Esophagus (tissue), 2 donors: Measurements from ENCODE around the gene SH3PXD2A. TPM values are rescaled to one million over a fixed set of nuclear protein-coding genes. Genes with fewer than 3 reads are reported as not detected.
"Not testable (repeated sequence)": the region's sequence is repeated elsewhere in the genome, so short reads cannot be mapped to it uniquely, and the experiment has no call there.

Experiments used
- H3K27ac ChIP-seq, 2 donors: one replicate each; pipeline ENCODE4 v1.5.1; 2013; ENCODE audit warnings: low read depth in 2 of 2, mild to moderate bottlenecking in 2 of 2, inconsistent platforms in 1 of 2, low read length in 1 of 2, moderate library complexity in 1 of 2
- H3K27me3 ChIP-seq, 2 donors: one replicate each; pipeline ENCODE4 v1.6.1; 2013; ENCODE audit warnings: low read length in 2 of 2, control low read depth in 1 of 2, mild to moderate bottlenecking in 1 of 2; ENCODE audit not compliant: insufficient read depth in 2 of 2, control insufficient read depth in 1 of 2
- H3K36me3 ChIP-seq, 2 donors: one replicate each; pipeline ENCODE4 v1.6.1; 2013; ENCODE audit warnings: low read length in 1 of 2; ENCODE audit not compliant: control insufficient read depth in 2 of 2, insufficient read depth in 2 of 2
- H3K4me1 ChIP-seq, 2 donors: one replicate each; pipeline ENCODE4 v1.6.1; 2013; ENCODE audit warnings: low read length in 1 of 2; ENCODE audit not compliant: control insufficient read depth in 2 of 2, insufficient read depth in 2 of 2
- H3K4me3 ChIP-seq, 2 donors: one replicate each; pipeline ENCODE4 v1.5.1; 2013; ENCODE audit warnings: low read length in 2 of 2, mild to moderate bottlenecking in 2 of 2, low read depth in 1 of 2, moderate library complexity in 1 of 2
- H3K9me3 ChIP-seq, 2 donors: one replicate each; pipeline ENCODE4 v1.6.1; 2013; ENCODE audit warnings: mild to moderate bottlenecking in 2 of 2, low read depth in 1 of 2, low read length in 1 of 2, moderate library complexity in 1 of 2; ENCODE audit not compliant: control insufficient read depth in 2 of 2, insufficient read depth in 1 of 2
- WGBS, 2 donors: extraction: QIAGEN DNeasy Blood & Tissue Kit; methylation state at CpG; one replicate each; pipeline ENCODE4 v1.1.7; 2013; 5-methylcytosine and 5-hydroxymethylcytosine counted together
- polyA plus RNA-seq, 2 donors: library from polyadenylated mRNA; stranded (reverse); fragments of 200-250 nt; gene quantifications; one replicate each; pipeline ENCODE4 v1.2.3, GENCODE V29; 2013
- donor health status: healthy with polysubstance abuse.
- donor health status: Bipolar disorder and iron deficiency.

SH3PXD2A gene
- polyA plus RNA-seq, 2 donors, result 14.9 to 34.2 TPM

GRCh38 chr10:103636492-103636891, 218.9 kb downstream of the SH3PXD2A start:
- WGBS, 2 donors, result 71 to 79% methylated on average over 5 of the region's 5 CpGs
- Histone ChIP-seq H3K4me1 (peaks cover 13 to 38% of the 10 kb centered on the region in 2 donors), H3K9me3 (no peaks in the 10 kb centered on the region), H3K27me3 (no peaks in the 10 kb centered on the region), H3K4me3 (no peak overlapping the region), H3K27ac (peak overlapping the region in 1 of 2 donors; percentile 34), H3K36me3 (peaks cover 0 to 14% of the 10 kb centered on the region in 2 donors)

GRCh38 chr10:103635580-103635979, 219.8 kb downstream of the SH3PXD2A start:
- Histone ChIP-seq H3K9me3 (no peaks in the 10 kb centered on the region), H3K4me1 (peaks cover 11 to 34% of the 10 kb centered on the region in 2 donors), H3K4me3 (no peak overlapping the region), H3K36me3 (peaks cover 0 to 11% of the 10 kb centered on the region in 2 donors), H3K27me3 (no peaks in the 10 kb centered on the region), H3K27ac (no peak overlapping the region)
- 48 to 51% methylated on average over 5 of the region's 5 CpGs for WGBS, 2 donors

- Histone ChIP-seq H3K27ac (no peak overlapping the region), H3K9me3 (no peaks in the 10 kb centered on the region), H3K4me3 (no peak overlapping the region), H3K36me3 (peaks cover 0 to 18% of the 10 kb centered on the region in 2 donors), H3K27me3 (no peaks in the 10 kb centered on the region), H3K4me1 (peaks cover 10 to 28% of the 10 kb centered on the region in 2 donors)
- 92 to 95% methylated on average over 7 of the region's 7 CpGs for WGBS, 2 donors
Observed at GRCh38 chr10:103633846-103634245, 221.5 kb downstream of the SH3PXD2A start.

GRCh38 chr10:103632871-103633270, 222.5 kb downstream of the SH3PXD2A start:
- H3K36me3 ChIP-seq, result peaks cover 0 to 21% of the 10 kb centered on the region in 2 donors
- WGBS, 2 donors, result 80 to 91% methylated on average over 6 of the region's 6 CpGs
- H3K9me3 ChIP-seq, H3K27ac ChIP-seq, H3K4me3 ChIP-seq, H3K27me3 ChIP-seq: not testable (repeated sequence)
- H3K4me1 ChIP-seq, result peaks cover 4 to 19% of the 10 kb centered on the region in 2 donors

GRCh38 chr10:103632247-103632642, 223.1 kb downstream of the SH3PXD2A start:
- Histone ChIP-seq H3K27ac (no peak overlapping the region), H3K9me3 (no peaks in the 10 kb centered on the region), H3K4me3 (no peak overlapping the region), H3K36me3 (peaks cover 3 to 25% of the 10 kb centered on the region in 2 donors), H3K4me1 (peaks cover 0 to 13% of the 10 kb centered on the region in 2 donors), H3K27me3 (no peaks in the 10 kb centered on the region)
- 53 to 61% methylated on average over 7 of the region's 7 CpGs for WGBS, 2 donors

- peaks cover 16 to 36% of the 10 kb centered on the region in 2 donors for H3K36me3 ChIP-seq
- WGBS, 2 donors, result 52 to 64% methylated on average over 1 of the region's 1 CpG
Observed at GRCh38 chr10:103630156-103630555, 225.2 kb downstream of the SH3PXD2A start.

GRCh38 chr10:103629581-103629980, 225.8 kb downstream of the SH3PXD2A start:
- H3K27me3 ChIP-seq, result no peaks in the 10 kb centered on the region
- 70 to 74% methylated on average over 3 of the region's 3 CpGs for WGBS, 2 donors
- H3K4me1 ChIP-seq, result peaks cover 0 to 3% of the 10 kb centered on the region in 2 donors
- H3K4me3 ChIP-seq, result no peak overlapping the region
- H3K27ac ChIP-seq, result no peak overlapping the region
- H3K9me3 ChIP-seq, result no peaks in the 10 kb centered on the region
- H3K36me3 ChIP-seq, result peaks cover 16 to 42% of the 10 kb centered on the region in 2 donors

More at GRCh38 chr10:103630156-103630555, 225.2 kb downstream of the SH3PXD2A start:
- no peaks in the 10 kb centered on the region for H3K27me3 ChIP-seq
- peaks cover 0 to 5% of the 10 kb centered on the region in 2 donors for H3K4me1 ChIP-seq
- no peak overlapping the region for H3K27ac ChIP-seq
- no peaks in the 10 kb centered on the region for H3K9me3 ChIP-seq
- no peak overlapping the region for H3K4me3 ChIP-seq

GRCh38 chr10:103627893-103628292, 227.5 kb downstream of the SH3PXD2A start:
- Histone ChIP-seq H3K4me3 (no peak overlapping the region), H3K4me1 (peaks cover 0 to 9% of the 10 kb centered on the region in 2 donors), H3K27ac (no peak overlapping the region), H3K36me3 (peaks cover 18 to 48% of the 10 kb centered on the region in 2 donors), H3K9me3 (no peaks in the 10 kb centered on the region), H3K27me3 (no peaks in the 10 kb centered on the region)
- 90 to 93% methylated on average over 13 of the region's 13 CpGs for WGBS, 2 donors

GRCh38 chr10:103627111-103627892, 228.1 kb downstream of the SH3PXD2A start:
- H3K4me3 ChIP-seq, result no peak overlapping the region
- H3K27me3 ChIP-seq, result no peaks in the 10 kb centered on the region
- peaks cover 18 to 54% of the 10 kb centered on the region in 2 donors for H3K36me3 ChIP-seq
- no peaks in the 10 kb centered on the region for H3K9me3 ChIP-seq
- WGBS, 2 donors, result 73 to 79% methylated on average over 22 of the region's 22 CpGs
- peaks cover 0 to 8% of the 10 kb centered on the region in 2 donors for H3K4me1 ChIP-seq
- H3K27ac ChIP-seq, result peak overlapping the region in 1 of 2 donors; percentile 26

GRCh38 chr10:103626178-103626577, 229.2 kb downstream of the SH3PXD2A start:
- Histone ChIP-seq H3K36me3 (peaks cover 18 to 63% of the 10 kb centered on the region in 2 donors), H3K27ac (no peak overlapping the region)

More at GRCh38 chr10:103626178-103626577, 229.2 kb downstream of the SH3PXD2A start:
- 79 to 80% methylated on average over 11 of the region's 11 CpGs for WGBS, 2 donors
- no peaks in the 10 kb centered on the region for H3K9me3 ChIP-seq
- no peaks in the 10 kb centered on the region for H3K27me3 ChIP-seq
- peaks cover 0 to 13% of the 10 kb centered on the region in 2 donors for H3K4me1 ChIP-seq
- H3K4me3 ChIP-seq, result no peak overlapping the region
